ENCODE results near the gene ABR. TPM values are rescaled to one million over a fixed set of nuclear protein-coding genes. Genes with fewer than 3 reads are reported as not detected.
A peak's percentile ranks its signal among the peaks of the same experiment; 100 is the strongest.

Gene ABR
- total and polyA plus RNA-seq, 2 of the 13 experiments (the other 11 are each of a cell fraction or from before 2014, with no cell fraction given), result 12.4 to 40.4 TPM

- TF ChIP-seq KIAA2018 (CRISPR knock-in tag; IDR thresholded peaks at IDR 0.05; ENCODE audit: borderline replicate concordance) (no peak), ZNF768 (CRISPR knock-in tag; IDR thresholded peaks at IDR 0.05) (peak; percentile 71; the same call in 1 of the 2 replicates), RAD21 (CRISPR knock-in tag; IDR thresholded peaks at IDR 0.05) (peak; percentile 90), DRAP1 (CRISPR knock-in tag; IDR thresholded peaks at IDR 0.05) (peak; percentile 32; the same call in 1 of the 2 replicates), FOXO4 (CRISPR knock-in tag; conservative IDR thresholded peaks at IDR 0.05) (0 out of 2 replicates have a peak, but pooled peaks have one; percentile 85), MXD4 (CRISPR knock-in tag; IDR thresholded peaks at IDR 0.05) (0 out of 2 replicates have a peak, but pooled peaks have one; percentile 19), ZNF598 (CRISPR knock-in tag; IDR thresholded peaks at IDR 0.05; ENCODE audit: borderline replicate concordance) (0 out of 2 replicates have a peak, but pooled peaks have one; percentile 42), XRCC5 (optimal IDR thresholded peaks at IDR 0.05; ENCODE audit: low read length) (peak; percentile 92), ZNF580 (CRISPR knock-in tag; IDR thresholded peaks at IDR 0.05; ENCODE audit: borderline replicate concordance, low read depth) (peak; percentile 47; the same call in 1 of the 2 replicates), SMC3 (IDR thresholded peaks at IDR 0.05; ENCODE audit: low read length) (peak; percentile 52; the same call in 1 of the 2 replicates), IKZF5 (CRISPR knock-in tag; IDR thresholded peaks at IDR 0.05) (0 out of 2 replicates have a peak, but pooled peaks have one; percentile 33), ARNT2 (CRISPR knock-in tag; IDR thresholded peaks at IDR 0.05; ENCODE audit: low read depth) (peak; percentile 54; the same call in 1 of the 2 replicates), ZFP91 (CRISPR knock-in tag; IDR thresholded peaks at IDR 0.05; ENCODE audit: borderline replicate concordance) (peak; percentile 99), ZNF263 (CRISPR knock-in tag; IDR thresholded peaks at IDR 0.05) (peak; percentile 72; the same call in 1 of the 2 replicates)
Measured at GRCh38 chr17:1186923-1187771, 7.4 kb upstream of the ABR start (continued).
